GM20431 (cell line): ENCODE results near the gene AGBL4.

ENCODE experiments used
- in situ Hi-C: fragments of 300-500 bp; cut with MseI, MboI; formaldehyde crosslinking; loops from one replicate; pipeline ENCODE4 v1.15.0; 2020; ENCODE audit warnings: low sequenced_read_pairs; ENCODE audit not compliant: unreplicated experiment

Gene AGBL4

GRCh38 chr1:48869116-48869893 is 1154.4 kb downstream of the AGBL4 start:
- in situ Hi-C loops, result no loop called here

- in situ Hi-C loops, result no loop called here
Observed at GRCh38 chr1:48864913-48865312, 1158.8 kb downstream of the AGBL4 start.

- in situ Hi-C loops, result no loop called here
Observed at GRCh38 chr1:48859456-48859855, 1164.3 kb downstream of the AGBL4 start.

GRCh38 chr1:48858200-48858920 is 1165.4 kb downstream of the AGBL4 start:
- in situ Hi-C loops, result no loop called here

- in situ Hi-C loops, result no loop called here
Observed at GRCh38 chr1:48853006-48853405, 1170.7 kb downstream of the AGBL4 start.

- in situ Hi-C loops, result no loop called here
Observed at GRCh38 chr1:48851638-48852037, 1172.1 kb downstream of the AGBL4 start.

- in situ Hi-C loops, result no loop called here
Observed at GRCh38 chr1:48848035-48848434, 1175.7 kb downstream of the AGBL4 start.

GRCh38 chr1:48846441-48846840 is 1177.3 kb downstream of the AGBL4 start:
- in situ Hi-C loops, result no loop called here

GRCh38 chr1:48844187-48844586 is 1179.6 kb downstream of the AGBL4 start:
- in situ Hi-C loops, result no loop called here

GRCh38 chr1:48841966-48842365 is 1181.8 kb downstream of the AGBL4 start:
- in situ Hi-C loops, result no loop called here

- in situ Hi-C loops, result no loop called here
Observed at GRCh38 chr1:48841461-48841860, 1182.3 kb downstream of the AGBL4 start.

GRCh38 chr1:48831120-48831978 is 1192.4 kb downstream of the AGBL4 start:
- in situ Hi-C loops, result no loop called here

- in situ Hi-C loops, result no loop called here
Observed at GRCh38 chr1:48830715-48831114, 1193.0 kb downstream of the AGBL4 start.

GRCh38 chr1:48829446-48829845 is 1194.3 kb downstream of the AGBL4 start:
- in situ Hi-C loops, result no loop called here

GRCh38 chr1:48823168-48823567 is 1200.6 kb downstream of the AGBL4 start:
- in situ Hi-C loops, result loop anchor here (25.0 kb wide), 1 partner anchor 261 kb away; no protein-coding TSS in a partner anchor

GRCh38 chr1:48820491-48820890 is 1203.3 kb downstream of the AGBL4 start:
- in situ Hi-C loops, result loop anchor here (25.0 kb wide), 1 partner anchor 258 kb away; no protein-coding TSS in a partner anchor

- in situ Hi-C loops, result loop anchor here (25.0 kb wide), 1 partner anchor 255 kb away; no protein-coding TSS in a partner anchor
Observed at GRCh38 chr1:48817505-48818114, 1206.1 kb downstream of the AGBL4 start.

- in situ Hi-C loops, result loop anchor here (25.0 kb wide), 1 partner anchor 248 kb away; no protein-coding TSS in a partner anchor
Observed at GRCh38 chr1:48810740-48811139, 1213.0 kb downstream of the AGBL4 start.

- in situ Hi-C loops, result loop anchor here (25.0 kb wide), 1 partner anchor 246 kb away; no protein-coding TSS in a partner anchor
Observed at GRCh38 chr1:48808496-48808895, 1215.3 kb downstream of the AGBL4 start.
